H1 (cell line): ENCODE measurements around the gene FAM3B. TPM values are rescaled to one million over a fixed set of nuclear protein-coding genes. Genes with fewer than 3 reads are reported as not detected.

Source experiments
- RBBP5 ChIP-seq: IDR thresholded peaks from 2 replicates; pipeline ENCODE4 v1.7.1; 2012; ENCODE audit warnings: low read depth, mild to moderate bottlenecking, inconsistent platforms, low read length, moderate library complexity, borderline replicate concordance
- RFX5 ChIP-seq: IDR thresholded peaks from 2 replicates; pipeline ENCODE4 v1.6.1; 2011; ENCODE audit warnings: low read depth, low read length, improper control_type of control experiment, borderline replicate concordance
- polyA plus RNA-seq, 7 experiments: library from polyadenylated mRNA; depleted of rRNA in 3 of 7; stranded (reverse) in 5 of 7; unstranded in 2 of 7; fragments of >200 nt in 5 of 7; fragments of 200-250 nt in 2 of 7; gene quantifications; 1 replicate in 5 of 7; 2 replicates in 1 of 7; 4 replicates in 1 of 7; pipeline versions ENCODE4 v1.2.1 to v1.2.3, GENCODE V29; 2011 to 2013; ENCODE audit warnings: missing spikeins in 2 of 7, mixed read lengths in 2 of 7
- total RNA-seq: library from RNA; stranded (reverse); fragmentation: NEBNext Ultra II Directional; extraction: Animal tissue kit (Norgen Biotek cat#: 25700); gene quantifications from 2 replicates; pipeline ENCODE4 v1.2.1, GENCODE V29; 2021

The FAM3B gene
- total and polyA plus RNA-seq, 2 of the 8 experiments (the other 6 are each of a cell fraction or from before 2014, with no cell fraction given), result 2.0 TPM

DNA sequence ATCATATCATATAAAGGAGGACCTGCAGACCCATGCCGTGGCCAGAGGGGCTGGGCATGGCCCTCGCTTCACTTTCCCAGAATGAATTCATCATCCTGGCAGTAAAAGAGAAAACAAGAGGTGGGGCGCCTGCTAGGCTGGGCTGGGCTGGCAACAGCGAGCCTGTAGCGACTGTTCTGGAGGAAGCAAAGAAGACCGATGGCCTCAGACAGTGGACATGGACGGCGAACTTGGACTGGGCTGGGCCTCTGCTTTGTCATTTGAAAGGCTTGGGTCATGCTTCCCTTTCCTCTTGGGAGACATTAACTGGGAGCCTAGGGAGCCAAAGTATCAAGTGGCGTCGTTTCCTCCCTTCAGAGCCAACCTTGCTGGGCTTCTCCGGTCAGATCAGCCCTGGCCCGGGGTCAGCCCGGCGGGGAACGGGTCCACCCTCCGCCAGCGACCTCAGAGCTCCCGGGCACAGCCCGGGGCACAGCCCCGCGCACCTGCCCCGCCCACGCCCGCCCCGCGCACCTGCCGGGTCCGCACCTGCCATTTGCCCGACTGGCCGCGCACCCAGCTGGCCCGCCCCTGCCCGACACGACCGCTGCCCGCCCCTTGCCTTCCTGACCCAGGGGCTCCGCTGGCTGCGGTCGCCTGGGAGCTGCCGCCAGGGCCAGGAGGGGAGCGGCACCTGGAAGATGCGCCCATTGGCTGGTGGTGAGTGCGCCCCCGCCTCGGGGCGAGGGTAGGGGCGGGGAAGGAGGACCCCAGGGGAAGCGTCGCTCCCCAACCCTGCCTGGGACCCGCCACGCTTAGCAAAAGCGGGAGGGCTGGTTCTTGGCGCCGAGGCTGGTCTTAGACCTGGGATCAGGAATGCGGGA, at the start of gene FAM3B (continued):
- 0 out of 2 replicates have a peak, but pooled peaks have one; percentile 45 for TF ChIP-seq RBBP5
- no peak for TF ChIP-seq RFX5
